ENCODE results near the gene CCDC197.
A peak's percentile ranks its signal among the peaks of the same experiment; 100 is the strongest.

Gene CCDC197

DNA sequence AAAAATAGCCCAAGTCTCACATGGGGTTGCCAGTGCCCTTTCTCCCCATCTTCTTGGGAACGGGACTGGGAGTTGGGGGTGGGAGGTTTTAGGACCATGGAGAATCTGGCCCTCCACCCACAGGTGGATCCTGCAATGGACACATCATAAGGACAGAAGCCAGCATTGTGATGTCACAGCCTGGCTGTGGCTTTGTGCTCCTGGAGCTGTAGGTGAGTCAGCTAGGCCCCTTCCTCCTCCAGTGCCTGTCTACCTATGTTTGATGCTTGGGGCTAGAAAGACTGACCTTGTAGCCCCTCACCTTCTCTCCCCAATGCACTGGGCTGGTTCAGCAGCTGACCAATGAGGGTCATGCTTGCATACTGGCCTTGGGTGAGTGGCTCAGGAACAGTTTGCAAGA is at the start of gene CCDC197:
Gene CCDC197 (plus strand): TSS at position 220 of the 400 bp plus-strand sequence. CDS start 831 bp downstream, outside the sequence.
- peak; percentile 31 for DNase-seq (ENCODE audit: low read depth, low spot score)

DNA sequence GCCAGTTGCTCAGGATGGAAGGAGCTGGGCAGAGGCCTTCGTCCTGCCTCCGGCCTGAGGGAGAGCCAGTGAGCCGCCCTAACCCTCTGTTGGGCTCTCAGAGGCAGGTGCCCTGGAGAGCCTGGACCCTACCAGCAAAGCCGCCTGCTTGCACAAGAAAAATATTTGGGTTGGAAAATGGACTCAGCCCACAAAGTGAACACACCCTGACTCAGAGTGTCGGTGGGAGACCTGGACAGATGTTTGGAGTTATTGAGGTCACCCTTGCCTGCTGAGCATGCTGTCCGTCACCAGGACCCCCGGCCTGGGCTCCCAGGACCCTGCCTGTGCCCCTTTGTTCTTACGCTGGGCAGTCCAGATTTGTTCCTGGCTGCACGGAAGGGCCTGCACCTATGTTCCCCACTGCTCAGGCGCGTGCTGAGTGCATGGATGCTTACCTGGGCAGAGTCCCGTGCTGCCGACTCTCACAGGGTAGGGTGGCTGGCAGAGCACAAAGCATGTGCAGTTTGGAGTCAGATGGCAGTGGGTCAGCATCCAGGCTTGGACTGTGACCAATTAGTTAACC is 47.5 kb upstream of the CCDC197 start:
- peak; percentile 38 for DNase-seq (ENCODE audit: low read depth, low spot score)

- no peak for DNase-seq (ENCODE audit: low read depth, low spot score)
Measured at GRCh38 chr14:93950948-93951634, 46.0 kb upstream of the CCDC197 start.

DNA sequence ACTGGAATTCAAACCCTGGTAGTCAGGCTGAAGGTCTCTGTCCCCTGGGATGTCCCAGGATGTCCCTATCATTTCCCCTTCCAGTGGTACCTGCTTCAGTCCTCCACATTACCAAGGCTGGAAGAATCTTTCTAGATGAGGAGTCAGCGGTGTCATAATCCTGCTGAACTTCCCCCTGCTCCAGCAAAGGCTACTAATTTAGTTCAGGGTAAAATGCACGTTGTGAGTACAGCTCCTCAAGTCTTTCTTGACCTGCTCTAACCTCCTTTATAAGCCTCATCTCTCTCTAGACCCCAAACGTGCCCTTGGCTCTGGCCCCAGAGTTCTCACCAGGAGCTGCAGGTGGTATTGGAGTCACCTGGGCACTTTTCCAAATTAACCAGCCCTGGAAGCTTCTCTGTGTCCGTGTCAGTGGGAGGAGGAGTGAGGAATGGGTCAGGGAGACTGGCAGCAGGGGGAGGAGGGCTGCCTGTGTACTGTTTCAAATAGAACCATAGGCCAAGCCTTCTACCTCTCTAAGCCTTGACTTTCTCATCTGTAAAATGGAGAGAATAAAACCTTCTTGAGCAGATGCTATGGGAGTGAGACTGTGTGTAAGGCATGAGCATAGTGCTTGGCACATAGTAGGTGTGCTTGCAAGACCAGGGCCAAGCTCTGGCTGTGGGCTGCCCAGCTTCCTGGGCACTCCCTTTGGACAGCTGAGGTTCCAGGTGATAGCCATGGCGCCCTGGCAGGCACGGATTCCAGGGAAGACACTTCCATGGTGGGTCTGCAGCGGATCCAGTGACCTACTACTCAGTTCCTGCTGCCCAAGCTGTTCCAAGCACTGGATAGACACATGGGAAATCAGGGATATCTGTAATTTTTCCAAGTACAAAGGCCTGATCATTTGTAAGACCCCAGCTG is 45.2 kb upstream of the CCDC197 start:
- DNase-seq (ENCODE audit: low read depth, low spot score): no peak

DNA sequence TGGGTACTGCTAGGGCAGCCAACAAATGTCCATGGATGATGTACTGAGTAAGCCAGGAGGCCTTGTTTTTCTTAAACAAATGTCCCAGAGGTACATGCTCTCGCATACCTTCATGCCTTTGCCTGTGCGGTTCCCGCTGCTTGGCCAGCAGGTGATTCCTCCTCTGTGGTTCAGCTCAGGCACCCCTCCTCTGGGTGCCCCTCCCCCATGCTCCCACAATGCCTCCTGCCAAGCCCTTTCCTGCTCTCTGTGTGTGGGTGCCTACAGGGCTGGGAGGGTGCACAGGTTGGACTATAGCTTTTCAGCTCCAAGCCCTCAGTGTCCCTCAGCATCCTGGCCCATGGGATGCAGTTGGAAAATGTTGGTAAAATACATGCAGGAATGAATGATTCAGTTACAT is 44.3 kb upstream of the CCDC197 start:
- no peak for DNase-seq (ENCODE audit: low read depth, low spot score)

DNA sequence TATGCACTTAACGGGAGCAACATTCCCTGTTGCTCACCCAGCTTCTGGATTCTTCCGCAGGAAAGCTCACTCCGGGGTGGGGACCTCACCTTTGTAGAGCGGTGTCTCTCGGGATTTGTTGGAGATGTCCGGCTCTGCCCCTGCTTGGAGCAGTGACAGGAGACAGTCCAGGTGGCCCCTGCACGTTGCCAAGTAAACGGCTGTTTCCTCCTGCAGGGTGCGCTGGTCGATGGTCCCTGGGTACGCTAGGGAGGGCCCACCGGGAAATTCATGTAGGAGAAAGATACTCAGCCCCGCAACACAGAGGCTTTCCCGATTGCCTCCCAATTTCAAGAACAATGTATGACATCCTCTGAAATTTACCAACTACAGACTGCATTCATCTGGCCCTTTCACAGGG is 43.8 kb upstream of the CCDC197 start:
- no peak for DNase-seq (ENCODE audit: low read depth, low spot score)

- no peak for DNase-seq (ENCODE audit: low read depth, low spot score)
Measured at GRCh38 chr14:93953739-93954515, 43.2 kb upstream of the CCDC197 start.

- DNase-seq (ENCODE audit: low read depth, low spot score): no peak
Measured at GRCh38 chr14:93954516-93954830, 42.6 kb upstream of the CCDC197 start.

- no peak for DNase-seq (ENCODE audit: low read depth, low spot score)
Measured at GRCh38 chr14:93954900-93955849, 41.9 kb upstream of the CCDC197 start.

- no peak for DNase-seq (ENCODE audit: low read depth, low spot score)
Measured at GRCh38 chr14:93955850-93956481, 41.1 kb upstream of the CCDC197 start.

DNA sequence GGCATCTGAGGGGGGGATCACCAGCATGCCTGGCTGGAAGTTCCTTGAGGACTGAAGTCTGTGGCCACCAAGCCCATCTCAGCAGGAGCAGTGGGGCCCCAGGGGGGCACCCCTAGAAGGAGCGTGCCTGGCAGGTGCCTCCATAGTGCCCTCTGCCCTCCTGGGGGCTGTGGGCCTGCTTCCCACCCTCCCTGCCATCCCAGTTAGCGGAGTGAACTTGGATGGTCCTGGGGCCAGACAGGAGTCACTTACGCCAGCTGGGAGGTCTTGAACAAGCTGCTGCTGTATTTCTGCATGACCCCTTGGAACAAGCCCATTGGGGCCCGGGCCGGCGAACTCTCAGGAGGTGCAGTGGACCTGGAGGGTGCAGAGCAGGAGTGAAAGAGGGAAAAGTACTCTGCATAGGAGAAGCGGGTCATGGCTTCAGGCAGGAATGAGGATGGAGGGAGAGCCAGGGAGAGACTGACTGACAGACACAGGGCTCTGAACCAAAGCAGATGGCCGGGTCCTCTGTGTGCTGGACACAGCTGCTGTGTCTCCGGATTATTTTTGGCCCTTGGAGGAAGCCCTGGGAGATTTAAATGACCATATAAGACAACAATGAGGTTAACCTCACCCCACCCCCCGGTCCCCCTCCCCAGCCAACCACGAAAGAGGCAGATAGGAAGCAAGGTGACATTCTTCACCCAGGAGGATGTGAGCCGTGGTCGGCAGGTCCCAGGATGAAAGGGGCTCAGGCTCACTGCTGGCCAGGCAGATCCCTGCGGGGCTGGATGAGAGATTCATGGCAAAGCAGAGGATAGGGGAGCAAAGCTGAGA is 40.4 kb upstream of the CCDC197 start:
- no peak for DNase-seq (ENCODE audit: low read depth, low spot score)

DNA sequence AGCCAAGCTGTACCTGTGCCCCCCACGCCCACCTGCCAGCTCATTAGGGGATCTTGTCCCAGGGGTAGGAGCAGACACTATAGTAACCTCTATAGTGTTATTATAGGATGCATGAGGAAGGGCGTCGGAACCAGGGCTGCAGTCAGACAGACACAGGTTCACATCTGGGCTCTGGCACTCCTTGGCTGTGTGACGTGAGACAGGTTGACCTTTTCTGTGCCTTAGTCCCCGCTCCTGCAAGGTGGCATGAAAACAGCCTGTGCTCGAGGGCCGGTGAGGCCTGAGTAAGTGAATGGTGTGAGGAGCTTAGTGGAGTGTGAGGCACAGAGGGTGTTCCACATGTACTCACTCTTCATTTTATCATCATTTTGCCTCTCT is 39.8 kb upstream of the CCDC197 start:
- DNase-seq (ENCODE audit: low read depth, low spot score): no peak

- no peak for DNase-seq (ENCODE audit: low read depth, low spot score)
Measured at GRCh38 chr14:93957751-93958566, 39.1 kb upstream of the CCDC197 start.

DNA sequence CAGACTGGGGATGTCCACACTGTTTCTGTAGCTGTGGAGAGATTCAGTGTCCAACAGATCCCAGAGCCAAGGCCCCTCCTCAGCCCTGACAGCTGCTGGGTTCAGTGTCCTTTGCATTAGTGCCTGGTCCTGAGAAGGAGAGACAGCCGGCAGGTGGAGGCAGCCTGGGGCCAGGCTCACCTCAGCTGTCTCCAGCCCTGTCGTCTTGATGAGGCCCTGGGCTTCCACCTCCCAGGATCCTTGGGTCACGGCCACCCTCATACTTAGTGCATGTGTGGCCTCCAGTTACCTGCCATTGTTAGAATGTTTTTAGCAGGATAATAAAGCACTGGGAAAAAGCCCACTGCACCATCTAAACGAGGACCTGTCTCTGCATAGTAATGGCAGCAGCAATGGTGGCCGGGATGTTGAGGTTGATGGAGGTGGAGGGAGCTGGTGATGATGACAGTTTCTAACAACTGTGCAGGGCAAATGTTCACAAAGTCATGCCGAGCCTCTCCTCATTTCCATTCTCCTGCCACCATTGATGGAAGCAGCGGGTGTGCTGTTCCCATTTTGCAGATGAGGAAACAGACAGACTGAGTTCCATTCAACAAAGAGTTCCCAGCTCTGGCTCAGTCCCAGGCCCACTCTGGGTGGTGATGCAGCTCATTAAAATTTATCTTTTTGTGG is 38.4 kb upstream of the CCDC197 start:
- DNase-seq (ENCODE audit: low read depth, low spot score): no peak

DNA sequence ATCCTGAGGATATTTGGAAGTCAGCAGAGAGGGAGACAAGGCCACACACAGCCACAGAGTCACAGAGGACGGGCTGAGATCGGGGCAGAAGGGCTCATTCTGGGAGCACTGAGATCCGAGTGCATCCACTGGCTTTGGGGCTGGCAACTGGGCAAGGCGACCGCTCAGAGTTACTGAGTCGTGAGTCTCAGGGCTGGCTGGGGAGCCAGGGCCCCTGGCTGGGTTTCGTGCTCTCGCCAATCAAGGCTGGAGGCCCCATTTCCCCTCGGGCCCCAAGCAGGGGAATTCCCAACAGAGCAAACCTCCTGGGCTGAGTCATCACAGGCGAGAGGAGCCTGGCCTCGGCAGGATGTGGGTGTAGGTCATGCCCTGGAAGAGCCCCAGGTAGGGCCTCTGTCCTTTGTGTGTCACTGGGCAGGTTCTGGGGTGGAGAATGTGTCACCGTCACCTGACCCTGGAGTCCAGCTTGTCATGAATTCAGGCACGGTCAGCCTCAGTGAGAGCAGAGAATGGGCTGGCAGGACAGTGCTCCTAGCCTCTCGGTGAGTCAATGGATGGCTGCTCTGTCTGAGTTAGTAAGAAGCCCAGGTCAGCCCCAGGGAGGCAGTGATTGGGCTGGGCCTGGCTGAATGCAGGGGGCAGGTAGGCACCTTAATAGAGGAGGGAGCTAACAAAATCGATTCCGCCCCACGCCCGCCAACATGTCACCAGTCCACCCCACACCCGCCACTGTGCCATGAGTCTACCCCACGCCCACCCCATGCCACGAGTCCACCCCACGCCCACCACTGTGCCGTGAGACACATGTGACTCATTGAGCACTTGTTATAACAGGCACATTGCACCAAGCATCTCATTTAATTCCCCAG is 37.6 kb upstream of the CCDC197 start:
- DNase-seq (ENCODE audit: low read depth, low spot score): peak; percentile 94

DNA sequence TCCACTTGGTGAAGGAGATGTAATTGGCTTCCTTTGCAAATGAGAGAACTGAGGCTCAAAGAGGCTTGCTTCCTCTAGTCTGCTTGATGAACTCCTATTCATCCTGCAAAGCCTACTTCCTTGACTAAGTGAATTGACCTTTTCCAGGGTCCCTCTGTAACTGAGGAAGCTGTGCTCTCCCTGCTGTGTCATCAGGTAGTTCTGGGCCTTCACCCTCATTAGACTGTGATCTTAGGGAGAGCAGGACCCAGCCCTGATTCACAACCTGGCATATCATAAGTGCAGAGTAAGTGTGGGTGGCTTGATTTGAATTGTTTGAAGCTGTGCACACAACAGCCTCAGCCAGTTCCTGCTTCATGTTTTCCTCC is 37.0 kb upstream of the CCDC197 start:
- DNase-seq (ENCODE audit: low read depth, low spot score): no peak

- no peak for DNase-seq (ENCODE audit: low read depth, low spot score)
Measured at GRCh38 chr14:93960774-93961438, 36.2 kb upstream of the CCDC197 start.
